ENCODE data around the gene PAPOLG.
A peak's percentile ranks its signal among the peaks of the same experiment; 100 is the strongest.
"Not testable (repeated sequence)": the region's sequence is repeated elsewhere in the genome, so short reads cannot be mapped to it uniquely, and the experiment has no call there.

Gene PAPOLG

DNA sequence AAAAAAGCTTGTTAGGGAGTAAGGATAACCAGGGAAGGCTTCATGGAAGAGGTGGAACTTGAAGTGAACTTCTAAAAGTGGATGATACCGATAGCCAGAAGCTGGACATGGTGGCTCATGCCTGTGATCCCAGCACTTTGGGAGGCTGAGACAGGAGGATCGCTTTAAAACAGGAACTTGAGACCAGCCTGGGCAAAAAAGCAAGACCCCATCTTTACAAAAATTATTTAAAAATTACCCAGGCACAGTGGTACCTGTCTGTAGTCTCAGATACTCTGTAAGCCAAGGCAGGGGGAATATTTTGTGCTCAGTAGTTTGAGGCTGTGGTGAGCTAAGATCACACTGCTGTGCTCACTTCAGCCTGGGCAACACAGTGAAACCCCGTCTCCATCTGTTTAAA lies 10.2 kb downstream of the PAPOLG start:
- FAIRE-seq (no peak), DNase-seq (ENCODE audit: extremely low spot score, insufficient read length, low read depth) (no peak)

DNA sequence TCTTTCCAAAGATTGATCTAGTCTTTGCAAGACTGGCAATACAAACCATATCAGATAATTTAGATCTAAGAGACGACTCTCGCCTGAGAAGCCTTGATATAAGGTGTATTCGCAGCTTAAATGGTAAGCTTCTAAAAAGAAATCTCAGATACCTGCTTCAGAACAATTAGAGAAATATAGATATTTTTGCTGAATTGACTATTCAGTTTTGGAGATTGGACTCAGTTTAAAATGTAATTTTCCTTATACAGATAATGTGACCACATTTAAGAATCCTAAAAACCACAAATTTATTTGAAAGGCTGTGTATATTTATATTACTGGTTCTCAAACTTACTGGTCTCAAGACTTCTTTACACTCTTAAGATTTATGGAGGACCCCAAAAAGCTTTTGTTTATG lies 15.4 kb downstream of the PAPOLG start:
- no peak for FAIRE-seq

DNA sequence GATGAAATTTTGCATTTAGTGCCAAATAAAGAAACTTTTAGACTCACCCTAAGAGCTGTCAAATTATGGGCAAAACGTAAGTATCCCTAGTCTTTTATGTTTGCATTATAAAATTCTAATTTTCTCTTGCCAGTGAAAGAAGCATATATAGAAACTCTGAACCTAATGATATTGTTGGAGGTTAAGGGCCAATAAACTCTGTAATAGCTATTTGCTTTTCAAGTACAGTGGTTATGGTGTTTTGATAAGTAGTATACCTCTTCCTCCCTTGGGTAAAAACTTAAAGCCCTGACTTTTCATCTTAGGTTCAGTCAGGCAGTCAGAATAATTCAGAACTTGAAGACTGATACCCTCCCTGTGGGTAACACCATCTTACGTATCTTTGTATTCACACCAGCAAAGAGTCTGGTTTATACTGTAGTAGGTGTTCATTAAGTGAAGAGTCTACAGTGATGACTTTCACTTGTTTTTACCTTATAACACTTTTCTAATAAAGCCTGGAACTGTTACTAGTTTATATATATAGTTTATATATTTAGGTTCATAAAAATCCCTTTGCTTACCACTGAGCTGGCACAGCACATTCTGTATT lies 19.1 kb downstream of the PAPOLG start:
- FAIRE-seq: no peak

More for the DNA sequence above, 15.4 kb downstream of the PAPOLG start:
- DNase-seq (ENCODE audit: extremely low spot score, insufficient read length, low read depth): no peak

DNA sequence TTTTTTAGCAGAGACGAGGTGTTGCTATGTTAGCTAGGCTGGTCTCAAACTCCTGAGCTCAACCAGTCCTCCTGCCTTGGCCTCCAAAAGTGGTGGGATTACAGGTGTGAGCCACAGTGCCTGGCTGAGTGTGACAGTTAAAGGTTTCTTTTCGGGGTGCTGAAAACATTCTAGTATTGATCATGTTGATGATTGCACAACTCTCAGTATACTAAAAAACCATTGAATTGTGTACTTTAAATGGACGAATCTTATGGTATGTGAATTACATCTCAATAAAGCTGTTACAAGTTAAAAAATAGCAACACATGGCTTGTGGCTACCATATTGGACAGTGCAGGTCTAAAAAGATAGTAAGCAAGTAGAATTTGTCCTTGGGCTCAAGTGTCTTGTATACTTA lies 22.3 kb downstream of the PAPOLG start:
- no peak for DNase-seq (ENCODE audit: extremely low spot score, insufficient read length, low read depth)
- FAIRE-seq: no peak

More for the DNA sequence above, 19.1 kb downstream of the PAPOLG start:
- no peak for DNase-seq (ENCODE audit: extremely low spot score, insufficient read length, low read depth)

DNA sequence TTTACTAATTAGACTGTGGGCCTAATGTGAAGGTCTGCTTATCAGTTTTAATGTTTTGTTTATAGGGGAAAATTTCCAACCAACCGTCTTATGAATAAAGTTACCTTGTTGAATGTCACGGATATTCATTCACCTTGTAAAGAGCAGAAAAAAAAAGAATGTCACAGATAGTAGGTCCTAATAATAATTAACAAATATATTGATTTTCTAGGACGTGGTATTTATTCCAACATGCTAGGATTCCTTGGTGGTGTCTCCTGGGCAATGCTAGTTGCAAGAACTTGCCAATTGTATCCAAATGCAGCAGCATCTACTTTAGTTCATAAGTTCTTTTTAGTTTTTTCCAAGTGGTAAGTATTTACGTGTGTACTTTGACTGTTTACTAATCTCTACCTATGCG lies 23.4 kb downstream of the PAPOLG start:
- DNase-seq (ENCODE audit: extremely low spot score, insufficient read length, low read depth): no peak
- no peak for FAIRE-seq

DNA sequence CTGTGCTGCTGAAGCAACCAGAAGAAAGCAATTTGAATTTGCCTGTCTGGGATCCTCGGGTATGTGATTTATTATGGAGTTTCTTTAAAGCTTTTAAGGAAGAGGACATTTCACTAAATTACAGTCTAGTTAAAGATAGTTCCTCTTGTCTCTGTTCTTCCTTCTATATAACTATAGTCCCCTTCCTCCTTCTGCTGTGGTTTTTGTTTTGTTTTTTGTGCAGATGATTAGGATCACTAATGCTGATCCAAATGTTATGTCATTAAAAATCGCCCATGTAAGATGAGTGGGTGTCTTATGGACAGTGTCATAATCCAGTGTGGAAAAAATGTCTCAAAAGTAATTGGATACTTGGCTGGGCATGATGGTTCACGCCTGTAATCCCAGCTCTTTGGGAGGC lies 24.7 kb downstream of the PAPOLG start:
- FAIRE-seq (no peak), DNase-seq (ENCODE audit: extremely low spot score, insufficient read length, low read depth) (no peak)

DNA sequence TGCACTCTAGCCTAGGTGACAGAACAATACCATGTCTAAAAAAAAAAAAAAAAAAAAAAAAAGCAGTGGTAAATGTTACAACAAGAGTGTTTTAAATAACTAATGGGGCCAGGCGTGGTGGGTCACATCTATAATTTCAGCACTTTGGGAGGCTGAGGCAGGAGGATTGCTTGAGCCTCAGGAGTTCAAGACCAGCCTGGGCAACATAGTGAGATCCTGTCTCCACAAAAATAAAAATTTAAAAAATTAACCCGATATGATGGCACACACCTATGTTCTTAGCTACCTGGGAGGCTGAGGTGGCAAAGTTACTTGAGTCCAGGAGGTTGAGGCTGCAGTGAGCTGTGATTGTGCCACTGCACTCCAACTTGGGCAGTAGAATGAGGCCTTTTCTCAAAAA lies 37.1 kb downstream of the PAPOLG start:
- FAIRE-seq (no peak), DNase-seq (ENCODE audit: extremely low spot score, insufficient read length, low read depth) (no peak)

DNA sequence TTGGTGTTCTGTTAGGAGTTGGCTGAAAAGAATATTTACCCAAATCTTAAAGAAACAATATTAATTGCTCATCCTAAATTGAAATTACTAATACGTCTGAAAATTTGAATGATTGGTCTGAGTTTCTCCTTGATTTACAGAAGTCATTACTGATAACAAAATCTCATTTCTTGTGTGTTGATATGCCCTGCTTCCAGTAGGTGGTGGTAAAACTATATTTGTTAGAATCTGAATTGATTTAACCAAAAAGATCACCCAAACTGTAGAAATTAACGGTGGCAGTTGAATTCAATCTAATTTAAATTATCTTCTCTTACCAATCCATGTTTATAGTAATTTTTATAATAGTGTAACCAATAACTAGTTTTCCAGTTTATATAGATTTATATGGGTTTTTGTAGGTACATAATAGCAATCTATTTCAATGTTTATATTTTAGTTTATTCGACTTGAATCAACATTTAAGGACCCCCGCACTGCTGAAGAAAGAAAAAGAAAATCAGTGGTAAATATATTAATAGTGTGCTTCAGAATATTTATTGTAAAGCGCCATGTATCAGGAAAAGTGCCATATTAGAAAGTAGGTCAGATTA lies 38.3 kb downstream of the PAPOLG start:
- no peak for DNase-seq (ENCODE audit: extremely low spot score, insufficient read length, low read depth)
- FAIRE-seq: peak; percentile 51

DNA sequence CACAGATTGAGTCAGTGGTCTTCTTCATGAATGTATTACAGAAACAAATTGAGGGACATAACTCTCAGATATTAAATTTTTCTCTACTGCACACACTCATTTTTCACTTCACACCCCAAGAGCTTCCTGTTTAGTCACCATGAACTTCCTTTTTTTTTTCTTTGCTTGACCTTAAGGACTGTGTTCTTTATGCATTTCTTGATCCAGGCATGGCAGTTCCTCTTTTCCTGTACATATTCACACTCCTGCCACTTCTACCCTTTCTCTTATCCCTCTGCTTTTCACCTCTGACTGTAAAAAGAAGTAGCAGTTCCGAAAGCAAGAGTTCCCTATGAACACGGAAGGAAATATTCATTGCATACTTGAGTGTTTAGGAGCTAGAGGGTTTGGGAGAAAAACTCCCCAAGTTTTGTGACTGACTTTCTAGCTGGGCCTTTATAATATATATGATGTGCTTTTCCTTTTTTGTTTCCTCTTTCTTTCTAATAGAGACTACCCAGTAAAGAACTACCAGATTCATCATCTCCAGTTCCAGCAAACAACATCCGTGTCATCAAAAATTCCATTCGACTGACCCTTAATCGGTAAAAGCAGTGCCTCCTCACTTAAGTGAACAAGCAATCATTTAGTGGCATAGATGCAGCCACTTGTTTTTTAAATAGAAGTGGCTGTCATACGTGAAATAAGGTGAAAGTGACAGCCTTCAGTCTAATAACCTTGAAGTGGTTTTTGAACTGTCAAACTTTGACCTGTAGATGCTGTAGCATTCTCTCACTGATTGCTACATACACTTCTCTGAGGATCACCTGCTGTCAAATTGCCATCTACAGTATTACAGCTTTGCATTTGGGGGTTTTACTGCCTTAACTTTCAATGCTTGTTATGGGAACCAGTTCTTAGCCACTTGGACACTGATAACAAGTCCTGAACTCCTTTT lies 40.8 kb downstream of the PAPOLG start:
- DNase-seq (ENCODE audit: extremely low spot score, insufficient read length, low read depth): peak; percentile 30
- peak; percentile 80 for FAIRE-seq

DNA sequence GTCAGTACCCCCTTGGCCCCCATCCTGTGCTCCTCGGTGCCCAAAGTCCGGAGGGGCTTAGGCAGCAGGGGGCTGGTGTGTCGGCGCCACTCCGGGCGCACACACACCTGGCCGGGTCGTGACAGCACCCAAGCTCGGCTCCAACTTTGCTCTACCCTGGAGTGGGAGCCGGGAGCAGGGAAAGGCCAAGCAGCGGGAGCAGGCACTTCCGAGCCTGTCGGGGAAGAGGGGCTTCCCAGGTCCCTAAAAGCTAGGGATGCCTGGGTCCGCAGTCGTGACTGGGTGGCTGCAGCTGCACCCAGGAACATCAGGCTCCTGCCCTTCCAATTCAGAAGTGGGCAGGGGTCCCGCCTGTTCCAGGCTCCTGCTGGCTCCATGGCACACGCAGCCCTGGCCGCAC lies 48.4 kb downstream of the PAPOLG start:
- DNase-seq (ENCODE audit: extremely low spot score, insufficient read length, low read depth): no peak
- FAIRE-seq: no peak

DNA sequence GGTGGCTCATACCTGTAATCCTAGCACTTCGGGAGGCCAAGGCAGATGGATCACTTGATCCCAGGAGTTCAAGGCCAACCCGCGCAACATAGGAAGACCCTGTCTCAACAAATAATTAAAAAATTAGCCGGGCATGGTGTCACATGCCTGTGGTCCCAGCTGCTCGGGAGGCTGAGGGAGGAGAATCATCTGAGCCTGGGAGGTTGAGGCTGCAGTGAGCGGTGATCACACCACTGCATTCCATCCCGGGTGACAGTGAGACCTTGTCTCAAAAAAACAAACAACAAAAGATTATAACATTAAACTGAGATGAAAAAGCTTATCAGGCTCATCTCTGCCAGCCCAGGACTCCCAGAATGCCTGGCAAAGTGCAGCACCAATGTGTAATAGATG lies 50.5 kb downstream of the PAPOLG start:
- DNase-seq (ENCODE audit: extremely low spot score, insufficient read length, low read depth): no peak
- no peak for FAIRE-seq

DNA sequence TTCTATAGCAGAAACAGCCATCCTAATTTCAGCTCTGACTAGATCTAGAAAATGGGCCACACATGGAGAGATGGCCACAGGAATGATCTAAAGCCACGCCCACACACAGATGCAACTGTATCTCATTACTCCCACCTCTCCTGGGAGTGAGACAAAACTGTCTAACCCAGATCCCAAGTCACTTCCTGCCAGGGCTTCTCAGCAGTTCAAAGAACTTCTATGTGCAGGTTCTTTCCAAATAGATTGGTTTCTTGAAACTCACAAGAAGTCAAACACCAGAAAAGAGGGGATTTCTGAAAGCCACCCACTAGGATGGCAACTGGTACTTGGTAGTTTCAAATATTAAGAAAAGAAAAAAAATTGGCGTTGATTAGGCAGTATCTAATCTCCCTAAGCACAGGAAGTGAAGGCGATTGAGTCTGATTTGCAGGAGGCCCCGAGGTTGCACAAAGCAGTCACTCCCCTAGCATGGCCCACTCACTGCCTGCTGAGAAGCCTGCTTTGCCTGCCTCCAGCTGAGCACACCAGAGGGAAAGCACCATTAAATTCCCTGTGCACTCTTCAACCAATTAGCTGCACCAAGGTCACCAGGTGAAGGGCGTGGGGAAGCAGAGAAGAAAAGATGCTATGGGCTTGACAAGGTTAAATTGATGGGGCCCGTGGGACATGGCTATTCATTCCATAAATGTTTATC lies 51.1 kb downstream of the PAPOLG start:
- DNase-seq (ENCODE audit: extremely low spot score, insufficient read length, low read depth): peak; percentile 28
- FAIRE-seq: peak; percentile 76

DNA sequence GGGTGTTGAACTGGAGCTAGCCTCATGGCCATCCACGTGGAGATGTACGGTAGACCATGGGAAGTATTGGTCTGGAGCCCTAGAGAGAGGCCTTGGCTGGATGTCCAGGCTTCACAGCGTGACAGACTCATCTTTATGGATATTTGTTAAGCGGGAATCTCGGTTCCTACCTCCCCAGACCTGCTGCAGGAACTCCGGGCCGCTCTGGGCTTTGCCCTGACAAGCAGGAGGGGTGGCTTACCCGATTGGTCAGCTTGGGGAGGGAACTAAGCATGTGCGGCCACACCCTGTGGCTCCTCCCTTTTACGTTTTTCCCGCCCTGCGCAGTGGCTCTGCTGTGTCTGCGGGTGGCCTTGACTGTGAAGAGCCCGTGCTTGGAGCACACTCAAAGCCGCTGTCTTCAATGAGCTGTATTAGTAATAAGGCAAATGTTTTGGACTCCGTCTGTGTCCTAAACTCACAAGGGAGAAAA lies 52.3 kb downstream of the PAPOLG start:
- no peak for DNase-seq (ENCODE audit: extremely low spot score, insufficient read length, low read depth)

DNA sequence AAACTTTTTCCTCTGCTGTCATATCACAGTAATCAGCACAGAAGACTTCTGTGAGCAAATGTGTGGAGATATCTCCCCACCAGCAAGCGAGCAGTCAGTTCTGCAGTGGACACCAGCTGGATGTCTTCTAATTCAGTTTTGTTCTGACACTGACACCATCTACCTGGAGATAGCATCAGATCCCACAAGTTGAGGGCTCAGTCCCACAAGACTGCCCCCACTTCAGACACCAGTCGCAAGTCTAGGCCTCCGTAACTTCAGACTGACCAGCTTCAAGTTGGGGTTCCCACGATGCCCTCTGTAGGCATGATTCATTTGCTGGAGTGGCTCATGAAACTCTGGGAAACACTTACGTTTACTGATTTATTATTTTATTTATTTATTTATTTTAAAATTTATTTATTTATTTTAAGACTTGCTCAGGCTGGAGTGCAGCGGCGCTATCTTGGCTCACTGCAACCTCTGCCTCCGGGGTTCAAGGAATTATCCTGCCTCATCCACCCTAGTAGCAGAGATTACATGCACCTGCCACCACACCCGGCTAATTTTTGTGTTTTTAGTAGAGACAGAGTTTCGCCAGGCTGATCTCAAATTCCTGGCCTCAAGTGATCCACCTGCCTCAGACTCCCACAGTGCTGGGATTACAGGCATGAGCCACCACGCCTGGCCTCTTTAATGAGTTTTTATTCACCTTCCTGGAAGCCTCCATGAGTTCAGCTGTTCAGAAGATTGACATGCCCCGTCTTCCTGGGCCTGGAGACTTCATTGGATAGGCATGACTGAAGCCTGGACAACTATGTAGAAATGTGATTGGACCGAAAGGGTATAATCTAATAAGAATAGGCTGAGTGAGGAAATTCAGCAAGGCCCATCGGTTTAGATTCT lies 55.7 kb downstream of the PAPOLG start:
- no peak for FAIRE-seq
- no peak for DNase-seq (ENCODE audit: extremely low spot score, insufficient read length, low read depth)

More for the DNA sequence above, 52.3 kb downstream of the PAPOLG start:
- FAIRE-seq: no peak

DNA sequence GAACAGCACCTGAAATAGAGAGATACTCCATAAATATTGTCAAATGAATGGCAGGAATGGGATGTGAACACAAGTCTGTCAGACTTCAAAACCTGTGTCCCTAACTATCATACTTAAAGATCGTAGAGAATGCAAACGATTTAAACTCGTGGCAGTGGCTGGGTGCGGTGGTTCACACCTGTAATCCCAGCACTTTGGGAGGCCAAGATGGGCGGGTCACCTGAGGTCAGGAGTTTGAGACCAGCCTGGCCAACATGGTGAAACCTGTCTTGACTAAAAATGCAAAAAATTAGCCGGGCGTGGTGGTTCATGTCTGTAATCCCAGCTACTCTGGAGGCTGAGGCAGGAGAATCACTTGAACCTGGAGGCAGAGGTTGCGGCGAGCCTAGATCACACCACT lies 61.1 kb downstream of the PAPOLG start:
- DNase-seq (ENCODE audit: extremely low spot score, insufficient read length, low read depth); FAIRE-seq: not testable (repeated sequence)

DNA sequence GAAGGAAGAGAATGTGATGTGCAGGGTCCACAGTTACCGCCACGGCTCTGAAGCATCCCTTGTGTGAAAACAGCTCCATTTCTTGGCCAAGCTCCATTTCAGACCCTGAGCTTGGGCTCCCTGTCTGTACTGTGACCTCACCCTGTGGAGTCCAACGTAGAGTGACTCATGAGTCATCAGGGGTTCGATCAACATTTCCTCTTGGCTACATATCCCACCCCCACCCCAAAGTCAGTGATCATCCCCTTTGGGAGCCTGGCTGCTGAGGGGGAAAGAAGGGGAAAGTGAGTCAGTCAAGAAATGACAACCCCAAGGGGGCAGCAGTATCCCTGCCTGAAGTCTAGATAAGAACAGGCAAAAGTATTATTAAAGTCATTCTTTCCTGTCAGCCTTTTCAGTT lies 62.2 kb downstream of the PAPOLG start:
- FAIRE-seq (no peak), DNase-seq (ENCODE audit: extremely low spot score, insufficient read length, low read depth) (no peak)

DNA sequence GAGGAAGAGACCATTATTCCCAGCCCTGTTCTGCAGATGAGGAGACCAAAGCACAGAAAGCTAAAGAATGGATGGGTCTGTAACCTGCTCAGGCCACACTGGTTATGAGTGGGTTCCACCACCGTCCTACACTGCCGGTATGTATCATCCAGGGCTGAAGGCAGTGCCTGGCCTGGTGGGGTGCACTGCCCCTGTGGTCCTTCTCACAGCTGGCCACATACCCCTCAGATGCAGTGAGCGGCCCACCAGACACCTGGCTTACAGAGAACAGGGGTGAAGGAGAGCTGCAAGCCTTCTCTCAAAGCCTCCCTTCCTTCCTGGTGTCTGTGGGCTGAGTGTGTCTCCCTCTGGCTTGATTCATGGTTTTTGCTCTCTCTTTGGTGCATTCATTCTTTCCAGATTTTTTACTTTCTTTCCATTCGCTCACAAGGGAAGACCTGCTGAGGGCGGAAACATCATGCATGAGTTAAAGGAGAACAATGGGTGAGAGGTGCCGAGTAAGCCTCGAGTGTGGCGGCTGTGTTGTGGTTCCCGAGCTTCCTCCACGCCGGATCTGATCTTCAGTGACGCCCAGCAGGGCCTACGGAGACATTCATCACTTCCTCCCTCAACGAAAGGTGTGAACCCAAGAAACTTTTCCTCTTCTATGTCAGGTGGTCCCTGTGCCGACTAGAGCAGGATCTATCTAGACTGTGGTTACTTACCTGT lies 63.2 kb downstream of the PAPOLG start:
- FAIRE-seq: no peak
- DNase-seq (ENCODE audit: extremely low spot score, insufficient read length, low read depth): no peak

DNA sequence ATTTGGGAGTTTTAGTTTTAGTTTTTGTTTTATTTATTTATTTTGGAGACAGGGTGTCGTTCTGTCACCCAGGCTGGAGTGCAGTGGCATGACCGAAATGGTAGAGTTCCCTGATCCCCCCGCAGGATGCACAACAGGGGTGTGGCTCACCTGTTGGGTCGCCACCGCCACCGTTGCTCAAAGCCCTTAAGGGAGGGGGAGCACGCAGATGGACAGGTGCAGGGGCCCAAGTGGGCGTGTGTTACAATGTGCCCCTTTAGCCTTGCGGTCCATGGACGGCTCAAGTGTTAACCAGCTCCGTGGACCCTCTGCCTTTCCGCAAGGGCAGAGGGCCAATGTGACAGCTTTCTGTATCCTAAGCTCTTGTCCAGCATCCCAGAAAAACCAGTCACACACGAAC lies 63.9 kb downstream of the PAPOLG start:
- no peak for FAIRE-seq
- DNase-seq (ENCODE audit: extremely low spot score, insufficient read length, low read depth): no peak
